Measurements from ENCODE around the gene PARD6G. TPM values are rescaled to one million over a fixed set of nuclear protein-coding genes. Genes with fewer than 3 reads are reported as not detected.

The PARD6G gene
- total RNA-seq, 2 donors from 2014 or later: 1.9 to 2.8 TPM

GRCh38 chr18:80250740-80251364 lies 3.5 kb upstream of the PARD6G start:
- H3K9me3 ChIP-seq: no peaks in the 10 kb centered on the region
- no peak overlapping the region for H3K27ac ChIP-seq
- TF ChIP-seq CTCF (IDR thresholded peaks at IDR 0.05): no peak
- no peaks in the 10 kb centered on the region for H3K27me3 ChIP-seq
- no peak overlapping the region for H3K4me3 ChIP-seq
- H3K4me1 ChIP-seq: peaks cover 0 to 11% of the 10 kb centered on the region in 2 donors
- DNase-seq (ENCODE audit: low spot score): peak; percentile 30
- no peaks in the 10 kb centered on the region for H3K36me3 ChIP-seq

- no peaks in the 10 kb centered on the region for H3K36me3 ChIP-seq
- DNase-seq (ENCODE audit: low spot score): peak; percentile 26
- H3K27ac ChIP-seq: no peak overlapping the region
- H3K4me3 ChIP-seq: no peak overlapping the region
- TF ChIP-seq CTCF (IDR thresholded peaks at IDR 0.05): no peak
- H3K4me1 ChIP-seq: peaks cover 0 to 13% of the 10 kb centered on the region in 2 donors
- H3K9me3 ChIP-seq: no peaks in the 10 kb centered on the region
- no peaks in the 10 kb centered on the region for H3K27me3 ChIP-seq
These were observed 2.1 kb upstream of the PARD6G start for GRCh38 chr18:80249217-80250093.

DNA sequence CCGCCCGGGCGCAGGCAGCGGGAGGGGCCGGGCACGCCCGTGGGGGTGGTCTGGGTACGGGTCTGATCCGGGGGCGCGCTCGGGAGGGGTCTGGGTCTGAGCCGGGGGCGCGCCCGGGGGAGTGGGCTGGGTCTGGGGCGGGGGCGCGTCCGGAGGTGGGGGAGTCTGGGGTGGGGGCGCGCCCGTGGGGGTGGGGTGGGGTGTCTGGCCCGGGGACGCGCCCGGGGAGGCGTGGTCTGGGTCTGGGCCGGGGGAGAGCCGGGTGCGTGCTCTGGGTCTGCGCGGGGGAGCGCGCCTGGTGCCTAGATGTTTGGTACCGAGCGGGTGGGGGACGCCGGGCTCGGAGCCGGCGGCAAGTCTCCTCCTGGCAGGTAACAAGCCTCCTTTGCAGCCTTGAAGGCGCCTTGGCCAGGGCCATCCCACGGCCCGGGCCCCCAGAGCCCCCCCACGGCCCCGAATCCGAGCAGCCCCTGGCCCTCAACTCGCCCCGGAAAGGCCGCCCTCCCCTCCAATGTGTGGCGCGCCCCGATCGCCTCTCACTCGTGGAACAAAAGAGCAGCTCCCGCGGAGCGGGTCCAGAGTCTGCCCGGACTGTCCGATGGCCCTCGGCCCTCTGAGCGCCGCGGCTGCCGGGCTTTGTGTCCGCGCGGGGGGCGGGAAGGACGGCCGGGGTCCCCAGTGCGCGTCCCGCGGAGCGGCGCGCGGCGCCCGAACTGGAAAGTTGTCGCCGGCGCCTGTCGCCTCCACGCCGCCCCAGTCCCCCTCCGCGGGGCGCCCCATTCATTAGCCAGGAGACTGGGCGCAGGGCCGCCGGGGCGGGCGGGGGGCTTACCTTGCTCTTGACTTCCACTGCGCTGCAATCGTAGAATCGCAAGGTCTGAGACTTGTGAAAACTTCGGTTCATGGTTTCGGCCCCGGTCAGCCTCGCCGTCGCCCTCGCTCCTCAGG lies 595 bp downstream of the PARD6G start:
- H3K4me3 ChIP-seq: peak overlapping the region; percentile 70 to 85
- H3K4me1 ChIP-seq: peaks cover 0 to 13% of the 10 kb centered on the region in 2 donors
- no peaks in the 10 kb centered on the region for H3K27me3 ChIP-seq
- peak overlapping the region in 1 of 2 donors; percentile 6 for H3K27ac ChIP-seq
- DNase-seq (ENCODE audit: low spot score): peak; percentile 57
- H3K9me3 ChIP-seq: no peaks in the 10 kb centered on the region
- H3K36me3 ChIP-seq: no peaks in the 10 kb centered on the region
- TF ChIP-seq CTCF (IDR thresholded peaks at IDR 0.05): no peak

GRCh38 chr18:80245781-80246444 lies 1.4 kb downstream of the PARD6G start:
- Histone ChIP-seq H3K9me3 (no peaks in the 10 kb centered on the region), H3K4me3 (peak overlapping the region; percentile 70 to 85), H3K27me3 (no peaks in the 10 kb centered on the region), H3K4me1 (peaks cover 0 to 13% of the 10 kb centered on the region in 2 donors), H3K27ac (peak overlapping the region in 1 of 2 donors; percentile 6), H3K36me3 (no peaks in the 10 kb centered on the region)
- DNase-seq (ENCODE audit: low spot score): peak; percentile 34
- no peak for TF ChIP-seq CTCF (IDR thresholded peaks at IDR 0.05)

Data from right atrium auricular region (tissue), 2 donors.